Measurements from ENCODE around the gene POMGNT2.

DNA sequence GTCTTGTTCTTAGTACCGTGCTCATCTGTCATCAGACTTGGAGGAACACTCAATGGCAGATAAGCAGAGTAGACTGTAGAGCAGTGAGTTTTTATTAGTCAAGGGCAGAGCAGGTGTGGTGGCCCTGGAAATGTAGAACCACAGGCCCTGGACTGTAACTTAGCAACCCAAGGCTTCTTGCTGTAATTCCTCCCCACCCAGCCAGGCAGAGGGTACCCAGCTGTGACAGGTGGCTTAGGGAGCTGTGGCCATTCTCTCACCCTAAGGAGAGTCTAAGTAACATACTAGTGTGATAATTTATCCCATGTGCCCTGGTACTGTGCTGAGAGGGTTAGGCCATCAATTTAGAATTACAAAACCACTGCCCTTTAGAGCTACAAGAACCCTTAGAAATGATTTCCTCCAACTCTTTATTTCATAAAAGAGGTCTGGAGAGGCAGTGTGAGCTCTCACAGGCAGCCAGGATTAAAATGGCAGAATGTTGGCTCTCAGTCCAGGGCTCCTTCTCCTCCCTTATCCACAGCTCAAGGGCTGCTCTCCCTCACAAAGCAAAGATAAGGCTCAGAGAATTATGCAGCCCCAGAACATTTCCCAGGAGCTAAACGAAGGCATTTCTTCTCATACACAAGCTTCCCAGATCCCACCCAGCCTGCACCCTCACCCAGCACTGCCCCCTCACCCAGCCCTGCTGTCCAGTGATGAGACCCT lies 3.0 kb downstream of the POMGNT2 start:
- TF ChIP-seq EZH2 (IDR thresholded peaks at IDR 0.05; ENCODE audit: insufficient read depth, low read length) = no peak
- TF ChIP-seq, protein P1, sequence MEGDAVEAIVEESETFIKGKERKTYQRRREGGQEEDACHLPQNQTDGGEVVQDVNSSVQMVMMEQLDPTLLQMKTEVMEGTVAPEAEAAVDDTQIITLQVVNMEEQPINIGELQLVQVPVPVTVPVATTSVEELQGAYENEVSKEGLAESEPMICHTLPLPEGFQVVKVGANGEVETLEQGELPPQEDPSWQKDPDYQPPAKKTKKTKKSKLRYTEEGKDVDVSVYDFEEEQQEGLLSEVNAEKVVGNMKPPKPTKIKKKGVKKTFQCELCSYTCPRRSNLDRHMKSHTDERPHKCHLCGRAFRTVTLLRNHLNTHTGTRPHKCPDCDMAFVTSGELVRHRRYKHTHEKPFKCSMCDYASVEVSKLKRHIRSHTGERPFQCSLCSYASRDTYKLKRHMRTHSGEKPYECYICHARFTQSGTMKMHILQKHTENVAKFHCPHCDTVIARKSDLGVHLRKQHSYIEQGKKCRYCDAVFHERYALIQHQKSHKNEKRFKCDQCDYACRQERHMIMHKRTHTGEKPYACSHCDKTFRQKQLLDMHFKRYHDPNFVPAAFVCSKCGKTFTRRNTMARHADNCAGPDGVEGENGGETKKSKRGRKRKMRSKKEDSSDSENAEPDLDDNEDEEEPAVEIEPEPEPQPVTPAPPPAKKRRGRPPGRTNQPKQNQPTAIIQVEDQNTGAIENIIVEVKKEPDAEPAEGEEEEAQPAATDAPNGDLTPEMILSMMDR (IDR thresholded peaks at IDR 0.05; ENCODE audit: insufficient read depth, low read depth, low read length) = no peak

Data from astrocyte (in vitro differentiated cells and primary cell).